H9 (cell line): ENCODE results near the gene AHDC1. TPM values are rescaled to one million over a fixed set of nuclear protein-coding genes. Genes with fewer than 3 reads are reported as not detected.

Experiments used
- DNase-seq: peaks from one replicate; pipeline ENCODE4 v3.0.0-alpha.2; 2017
- H2AFZ ChIP-seq: one replicate; pipeline ENCODE4 v1.6.1; 2013; ENCODE audit warnings: mild to moderate bottlenecking, low read length, control low read depth, moderate library complexity
- H2AK5ac ChIP-seq: 2 replicates; pipeline ENCODE4 v1.6.1; 2013; ENCODE audit warnings: low read length, control low read depth, mixed read lengths; ENCODE audit not compliant: insufficient read length
- H2BK120ac ChIP-seq: one replicate; pipeline ENCODE4 v1.6.1; 2013; ENCODE audit warnings: low read depth, mild to moderate bottlenecking, low read length, control low read depth, inconsistent platforms; ENCODE audit not compliant: poor library complexity, severe bottlenecking
- H2BK12ac ChIP-seq: 2 replicates; pipeline ENCODE4 v1.6.1; 2013; ENCODE audit warnings: low read length, control low read depth, mixed read lengths, low read depth; ENCODE audit not compliant: insufficient read length
- H2BK15ac ChIP-seq: 2 replicates; pipeline ENCODE4 v1.6.1; 2013; ENCODE audit warnings: low read depth, low read length, control low read depth
- H2BK20ac ChIP-seq: one replicate; pipeline ENCODE4 v1.6.1; 2013; ENCODE audit warnings: low read depth, mild to moderate bottlenecking, low read length, control low read depth, inconsistent platforms; ENCODE audit not compliant: poor library complexity, severe bottlenecking
- H2BK5ac ChIP-seq: 2 replicates; pipeline ENCODE4 v1.6.1; 2013; ENCODE audit warnings: low read length, control low read depth, mixed read lengths; ENCODE audit not compliant: insufficient read length
- H3K14ac ChIP-seq: 2 replicates; pipeline ENCODE4 v1.6.1; 2013; ENCODE audit warnings: low read length, control low read depth; ENCODE audit not compliant: insufficient read depth
- H3K18ac ChIP-seq: 2 replicates; pipeline ENCODE4 v1.6.1; 2013; ENCODE audit warnings: low read depth, mild to moderate bottlenecking, mixed read lengths, low read length, control low read depth; ENCODE audit not compliant: insufficient read length
- H3K23ac ChIP-seq: 2 replicates; pipeline ENCODE4 v1.6.1; 2013; ENCODE audit warnings: low read length, control low read depth, mixed read lengths, low read depth; ENCODE audit not compliant: insufficient read length
- H3K23me2 ChIP-seq: 2 replicates; pipeline ENCODE4 v1.6.1; 2013; ENCODE audit warnings: low read depth, mild to moderate bottlenecking, mixed read lengths, low read length, control low read depth; ENCODE audit not compliant: insufficient read length, poor library complexity, severe bottlenecking
- H3K27ac ChIP-seq: 2 replicates; pipeline ENCODE4 v1.5.1; 2013; ENCODE audit warnings: low read length, control low read depth, mixed read lengths, low read depth; ENCODE audit not compliant: insufficient read length
- H3K27me3 ChIP-seq: 2 replicates; pipeline ENCODE4 v1.6.1; 2013; ENCODE audit warnings: low read length, control low read depth, inconsistent platforms; ENCODE audit not compliant: insufficient read depth
- H3K4ac ChIP-seq: 2 replicates; pipeline ENCODE4 v1.6.1; 2013; ENCODE audit warnings: low read depth, mild to moderate bottlenecking, control low read depth, inconsistent platforms, low read length, moderate library complexity
- H3K4me1 ChIP-seq: 2 replicates; pipeline ENCODE4 v1.6.1; 2013; ENCODE audit warnings: low read length, control low read depth, inconsistent platforms; ENCODE audit not compliant: insufficient read depth
- H3K4me2 ChIP-seq: 2 replicates; pipeline ENCODE4 v1.6.1; 2013; ENCODE audit warnings: low read length, control low read depth, mixed read lengths; ENCODE audit not compliant: insufficient read length, insufficient read depth
- H3K56ac ChIP-seq: 2 replicates; pipeline ENCODE4 v1.6.1; 2013; ENCODE audit warnings: low read depth, mild to moderate bottlenecking, mixed read lengths, low read length, control low read depth; ENCODE audit not compliant: insufficient read length
- H3K79me1 ChIP-seq: 2 replicates; pipeline ENCODE4 v1.6.1; 2013; ENCODE audit warnings: low read depth, mild to moderate bottlenecking, moderate library complexity, low read length, control low read depth, inconsistent platforms; ENCODE audit not compliant: insufficient read depth, poor library complexity, severe bottlenecking
- H3K79me2 ChIP-seq: 2 replicates; pipeline ENCODE4 v1.6.1; 2013; ENCODE audit warnings: low read length, control low read depth, inconsistent platforms; ENCODE audit not compliant: insufficient read depth
- H3K9ac ChIP-seq: 2 replicates; pipeline ENCODE4 v1.6.1; 2013; ENCODE audit warnings: low read length, control low read depth, mixed read lengths; ENCODE audit not compliant: insufficient read length; ENCODE audit errors: extremely low read depth
- H3K9me3 ChIP-seq: one replicate; pipeline ENCODE4 v1.6.1; 2013; ENCODE audit warnings: low read depth, low read length, inconsistent platforms; ENCODE audit not compliant: control insufficient read depth
- H3T11ph ChIP-seq: one replicate; pipeline ENCODE4 v1.6.1; 2013; ENCODE audit warnings: mild to moderate bottlenecking, low read length, control low read depth, inconsistent platforms
- H4K20me1 ChIP-seq: one replicate; pipeline ENCODE4 v1.6.1; 2013; ENCODE audit not compliant: control insufficient read depth, insufficient read length, insufficient read depth
- H4K5ac ChIP-seq: 2 replicates; pipeline ENCODE4 v1.6.1; 2013; ENCODE audit warnings: low read depth, mild to moderate bottlenecking, mixed read lengths, low read length, control low read depth; ENCODE audit not compliant: insufficient read length
- H4K8ac ChIP-seq: replicated peaks from 2 replicates; pipeline ENCODE4 v1.6.1; 2013; ENCODE audit warnings: low read length, control low read depth, mixed read lengths, low read depth; ENCODE audit not compliant: insufficient read length
- H4K91ac ChIP-seq: 2 replicates; pipeline ENCODE4 v1.6.1; 2013; ENCODE audit warnings: low read depth, mild to moderate bottlenecking, moderate library complexity, mixed read lengths, low read length, control low read depth; ENCODE audit not compliant: insufficient read length
- H3K27ac Mint-ChIP-seq, 3 experiments: 2 replicates in 2 of 3; 3 replicates in 1 of 3; pipeline ENCODE4 v1.8.0; 2020 to 2021; ENCODE audit warnings: mixed read lengths in 3 of 3, mild to moderate bottlenecking in 1 of 3, moderate library complexity in 1 of 3
- H3K27me3 Mint-ChIP-seq: 2 replicates; pipeline ENCODE4 v1.8.0; 2021; ENCODE audit warnings: low read depth, mild to moderate bottlenecking, moderate library complexity, mixed read lengths
- H3K36me3 Mint-ChIP-seq, 3 experiments: 2 replicates in 2 of 3; 3 replicates in 1 of 3; pipeline ENCODE4 v1.8.0; 2020 to 2021; ENCODE audit warnings: low read depth in 3 of 3, mixed read lengths in 3 of 3; ENCODE audit not compliant: insufficient read depth in 1 of 3
- H3K4me1 Mint-ChIP-seq, 2 experiments: 2 replicates each; pipeline ENCODE4 v1.8.0; 2020; ENCODE audit warnings: mixed read lengths in 2 of 2
- H3K4me3 Mint-ChIP-seq, 2 experiments: 2 replicates in 1 of 2; 3 replicates in 1 of 2; pipeline ENCODE4 v1.8.0; 2020 to 2021; ENCODE audit warnings: mild to moderate bottlenecking in 2 of 2, mixed read lengths in 2 of 2, moderate library complexity in 1 of 2
- H3K9me3 Mint-ChIP-seq, 2 experiments: 2 replicates in 1 of 2; 3 replicates in 1 of 2; pipeline ENCODE4 v1.8.0; 2020; ENCODE audit warnings: mild to moderate bottlenecking in 2 of 2, mixed read lengths in 2 of 2, moderate library complexity in 1 of 2
- CTCF ChIP-seq: fragments of 200-600 bp; sonication (generic); conservative IDR thresholded peaks from 3 replicates; pipeline ENCODE4 v1.8.0; 2021; ENCODE audit warnings: antibody characterized with exemption, mild to moderate bottlenecking
- WGBS: extraction: QIAGEN DNeasy Blood & Tissue Kit; methylation state at CpG from one replicate; pipeline ENCODE4 v1.1.7; 2013; ENCODE audit warnings: missing lambda C conversion rate, low lambda C conversion rate, mixed read lengths; ENCODE audit not compliant: insufficient read length; ENCODE audit errors: extremely low coverage; 5-methylcytosine and 5-hydroxymethylcytosine counted together
- total RNA-seq: library from RNA; stranded (reverse); gene quantifications from 2 replicates; pipeline ENCODE4 v1.2.1, GENCODE V29; 2021

AHDC1 gene
- total RNA-seq, 1 experiment from 2014 or later = 29.4 TPM

GRCh38 chr1:27527223-27527889, 76.6 kb downstream of the AHDC1 start:
- Histone ChIP-seq H3K9me3 (no peaks in the 10 kb centered on the region), H4K5ac (no peak overlapping the region), H2BK20ac (no peak overlapping the region), H2AK5ac (no peak overlapping the region), H3K79me2 (no peaks in the 10 kb centered on the region), H2AFZ (no peak overlapping the region), H3K18ac (peak overlapping the region; percentile 17), H3K4ac (no peak overlapping the region), H3K9ac (no peak overlapping the region), H3K23ac (no peak overlapping the region), H3K56ac (no peak overlapping the region), H3K27me3 (no peaks in the 10 kb centered on the region), H4K20me1 (no peaks in the 10 kb centered on the region), H2BK15ac (no peak overlapping the region), H4K8ac (no peak overlapping the region), H3K23me2 (peaks cover 9% of the 10 kb centered on the region), H2BK12ac (no peak overlapping the region), H2BK5ac (no peak overlapping the region), H2BK120ac (no peak overlapping the region), H3K14ac (no peak overlapping the region), H3K4me2 (peak overlapping the region; percentile 90), H3K4me1 (peaks cover 12% of the 10 kb centered on the region), H3K79me1 (no peaks in the 10 kb centered on the region), H3T11ph (no peak overlapping the region), H3K27ac (no peak overlapping the region), H4K91ac (no peak overlapping the region)
- peak; percentile 90 for DNase-seq
- H3K9me3 Mint-ChIP-seq = no peaks in the 10 kb centered on the region; a peak in 1 of 5 replicates
- H3K36me3 Mint-ChIP-seq = no peaks in the 10 kb centered on the region; a peak in 1 of 7 replicates
- WGBS = no CpG with 5 or more reads among the region's 27 CpGs
- H3K27ac Mint-ChIP-seq = peak overlapping the region in 1 of 3 experiments; percentile 85; a peak in 1 of 7 replicates
- peak overlapping the region; percentile 60 to 77 for H3K4me3 Mint-ChIP-seq
- TF ChIP-seq CTCF = no peak
- peaks cover 53 to 56% of the 10 kb centered on the region in 2 experiments for H3K4me1 Mint-ChIP-seq
- H3K27me3 Mint-ChIP-seq = peaks cover 6% of the 10 kb centered on the region; the same call in 1 of the 2 replicates
